Tibial nerve (tissue), 4 donors: ENCODE results near the gene RAB11A.

Source experiments
- EP300 ChIP-seq, 2 donors: sonication (generic); formaldehyde crosslinking; IDR thresholded peaks; one replicate each; pipeline ENCODE4 v1.6.1; 2017; ENCODE audit warnings: antibody characterized with exemption in 2 of 2, mild to moderate bottlenecking in 1 of 2
- POLR2A ChIP-seq, 2 donors: fragments of 450-650 bp; IDR thresholded peaks; one replicate each; pipeline ENCODE4 v1.6.1; 2017; ENCODE audit warnings: antibody characterized with exemption in 2 of 2, mild to moderate bottlenecking in 2 of 2, moderate library complexity in 2 of 2
- TF ChIP-seq, protein P1 (sequence below), 5 experiments: fragments of 200-600 bp in 3 of 5; fragments of 450-650 bp in 2 of 5; sonication (generic) in 3 of 5; IDR thresholded peaks; one replicate each; pipeline ENCODE4 v1.5.1; 2016 to 2019; ENCODE audit warnings: antibody characterized with exemption in 5 of 5, mild to moderate bottlenecking in 3 of 5, moderate library complexity in 2 of 5

DNA sequence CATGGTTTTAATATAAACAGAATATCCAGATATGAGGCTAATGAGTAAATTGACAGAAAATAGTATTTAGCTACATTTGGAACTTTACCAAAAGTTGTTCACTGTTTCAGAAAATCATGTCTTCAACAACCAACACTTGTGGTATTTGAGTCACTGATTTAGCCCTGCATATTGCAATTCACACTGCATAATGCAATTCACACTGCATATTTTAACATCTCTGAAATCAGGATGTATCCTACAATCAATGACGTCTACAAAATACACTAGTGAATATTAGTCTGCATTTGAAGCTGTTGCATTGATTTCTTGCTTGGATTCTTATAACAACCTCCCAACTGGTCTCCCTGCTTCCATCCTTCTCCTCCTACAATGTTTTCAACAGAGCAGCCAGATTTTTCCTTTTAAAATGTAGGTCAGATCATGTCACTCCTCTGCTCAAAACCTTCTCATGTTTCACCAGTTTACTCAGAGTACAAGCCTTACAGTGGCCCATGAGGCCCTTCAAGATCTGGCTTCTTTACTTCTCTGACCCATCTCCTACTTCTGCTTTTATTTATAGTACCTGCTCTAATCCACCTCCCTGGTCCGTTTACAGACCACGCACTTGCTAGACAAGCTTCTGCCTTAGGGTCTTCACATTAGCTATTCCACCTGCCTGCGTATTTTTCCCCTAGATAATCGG lies 11.4 kb upstream of the RAB11A start:
- TF ChIP-seq POLR2A (IDR thresholded peaks at IDR 0.05) (no peak), EP300 (IDR thresholded peaks at IDR 0.05) (no peak)
- TF ChIP-seq, protein P1, sequence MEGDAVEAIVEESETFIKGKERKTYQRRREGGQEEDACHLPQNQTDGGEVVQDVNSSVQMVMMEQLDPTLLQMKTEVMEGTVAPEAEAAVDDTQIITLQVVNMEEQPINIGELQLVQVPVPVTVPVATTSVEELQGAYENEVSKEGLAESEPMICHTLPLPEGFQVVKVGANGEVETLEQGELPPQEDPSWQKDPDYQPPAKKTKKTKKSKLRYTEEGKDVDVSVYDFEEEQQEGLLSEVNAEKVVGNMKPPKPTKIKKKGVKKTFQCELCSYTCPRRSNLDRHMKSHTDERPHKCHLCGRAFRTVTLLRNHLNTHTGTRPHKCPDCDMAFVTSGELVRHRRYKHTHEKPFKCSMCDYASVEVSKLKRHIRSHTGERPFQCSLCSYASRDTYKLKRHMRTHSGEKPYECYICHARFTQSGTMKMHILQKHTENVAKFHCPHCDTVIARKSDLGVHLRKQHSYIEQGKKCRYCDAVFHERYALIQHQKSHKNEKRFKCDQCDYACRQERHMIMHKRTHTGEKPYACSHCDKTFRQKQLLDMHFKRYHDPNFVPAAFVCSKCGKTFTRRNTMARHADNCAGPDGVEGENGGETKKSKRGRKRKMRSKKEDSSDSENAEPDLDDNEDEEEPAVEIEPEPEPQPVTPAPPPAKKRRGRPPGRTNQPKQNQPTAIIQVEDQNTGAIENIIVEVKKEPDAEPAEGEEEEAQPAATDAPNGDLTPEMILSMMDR (IDR thresholded peaks at IDR 0.05): no peak
